KOPT-K1 (cell line): ENCODE measurements around the gene SPTBN1.

ENCODE experiments used
- H3K27ac ChIP-seq: fragments of 200-600 bp; sonication (generic); 2 replicates; pipeline ENCODE4 v1.5.1; 2016; ENCODE audit warnings: antibody characterized with exemption, mild to moderate bottlenecking, low read depth, low read length; ENCODE audit not compliant: poor library complexity, severe bottlenecking
- H3K36me3 ChIP-seq: fragments of 200-600 bp; sonication (generic); 2 replicates; pipeline ENCODE4 v1.5.1; 2017; ENCODE audit warnings: antibody characterized with exemption, mild to moderate bottlenecking, low read length, moderate library complexity; ENCODE audit not compliant: insufficient read depth
- H3K9me3 ChIP-seq: fragments of 200-600 bp; sonication (generic); 2 replicates; pipeline ENCODE4 v1.5.1; 2017; ENCODE audit warnings: antibody characterized with exemption, low read length, mild to moderate bottlenecking; ENCODE audit not compliant: insufficient read depth, poor library complexity, severe bottlenecking

SPTBN1 gene

DNA sequence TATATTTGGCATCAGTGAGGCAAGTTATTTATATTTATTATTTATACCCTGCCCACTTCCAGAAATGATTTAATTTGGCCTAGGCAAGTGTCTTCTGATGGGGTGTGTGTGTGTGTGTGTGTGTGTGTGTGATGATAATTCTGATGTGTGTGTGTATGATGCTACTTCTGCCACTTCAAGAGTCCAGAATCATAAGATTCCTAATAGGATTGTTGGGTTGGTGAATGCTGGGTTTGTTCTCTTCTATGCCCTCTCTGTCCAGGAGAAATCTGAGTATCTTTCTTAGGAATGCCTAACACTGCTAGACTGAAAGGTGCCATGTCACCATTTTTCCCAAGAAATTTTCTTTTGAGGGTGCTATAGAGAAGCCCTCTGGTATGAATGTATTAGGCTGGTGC, 122.5 kb downstream of the SPTBN1 start:
- no peaks in the 10 kb centered on the region for H3K9me3 ChIP-seq
- H3K27ac ChIP-seq, result peak overlapping the region; percentile 93
- peaks cover 13% of the 10 kb centered on the region; the same call in 1 of the 2 replicates for H3K36me3 ChIP-seq

GRCh38 chr2:54579061-54579681, 123.0 kb downstream of the SPTBN1 start:
- H3K36me3 ChIP-seq, result peaks cover 13% of the 10 kb centered on the region; the same call in 1 of the 2 replicates
- H3K27ac ChIP-seq, result peak overlapping the region; percentile 93

GRCh38 chr2:54579682-54580620, 123.8 kb downstream of the SPTBN1 start:
- peak overlapping the region; percentile 93 for H3K27ac ChIP-seq
- peaks cover 13% of the 10 kb centered on the region; the same call in 1 of the 2 replicates for H3K36me3 ChIP-seq
- H3K9me3 ChIP-seq, result no peaks in the 10 kb centered on the region

More at GRCh38 chr2:54579061-54579681, 123.0 kb downstream of the SPTBN1 start:
- H3K9me3 ChIP-seq, result no peaks in the 10 kb centered on the region

DNA sequence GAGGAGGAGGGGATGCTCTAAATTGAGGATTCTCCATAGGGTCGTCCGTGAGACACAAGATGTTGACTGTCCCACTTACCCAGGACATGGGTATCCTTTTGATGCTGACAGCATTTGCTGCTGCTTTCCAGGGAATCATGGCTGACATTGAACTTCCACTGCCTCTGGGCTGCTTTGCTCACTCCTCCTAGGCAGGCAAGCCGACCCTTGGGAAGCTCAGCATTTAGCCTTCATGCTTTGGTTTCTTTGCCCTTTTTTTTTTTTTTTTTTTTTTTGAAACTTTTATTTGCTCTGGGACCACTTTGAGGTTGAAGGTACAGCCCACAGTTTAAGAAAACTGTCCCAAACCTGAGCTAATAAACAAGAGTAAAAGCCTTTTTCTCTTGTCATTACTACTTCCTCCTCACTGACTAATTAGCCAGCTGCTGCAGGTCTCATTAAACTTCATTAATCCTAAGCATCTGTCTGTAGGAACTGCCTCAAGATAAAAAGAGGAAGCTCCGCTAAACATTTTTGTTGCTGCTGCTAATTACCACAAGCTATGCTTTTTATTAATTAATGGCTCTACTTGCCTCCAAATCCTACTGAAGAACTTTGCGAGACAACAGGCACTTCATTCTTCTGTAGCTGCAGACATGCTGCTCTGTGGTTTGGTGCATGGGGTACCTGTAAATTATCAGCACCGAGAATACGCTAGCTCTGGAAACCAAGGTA, 125.4 kb downstream of the SPTBN1 start:
- Histone ChIP-seq H3K9me3 (no peaks in the 10 kb centered on the region), H3K27ac (peak overlapping the region; percentile 93), H3K36me3 (peaks cover 11% of the 10 kb centered on the region; the same call in 1 of the 2 replicates)

DNA sequence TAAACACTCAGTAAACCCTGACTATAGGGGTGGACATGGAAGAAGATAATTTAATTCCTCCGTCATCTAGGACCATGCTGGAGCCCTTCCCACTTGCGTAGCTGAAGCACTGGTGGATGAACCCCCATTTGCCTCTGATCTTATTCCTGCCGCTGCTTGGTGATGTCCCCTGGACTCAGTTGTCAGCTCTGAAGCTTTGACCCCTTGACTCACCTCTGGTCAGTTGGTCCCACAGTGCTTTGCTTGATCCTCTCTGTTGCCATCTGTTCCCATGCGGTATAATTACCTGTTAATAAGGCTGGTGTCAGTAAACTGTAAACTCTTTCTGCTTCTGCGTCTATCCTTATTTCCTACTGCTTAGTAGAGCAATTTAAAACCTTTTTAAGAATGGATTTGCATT, 126.9 kb downstream of the SPTBN1 start:
- H3K27ac ChIP-seq, result peak overlapping the region; percentile 93

DNA sequence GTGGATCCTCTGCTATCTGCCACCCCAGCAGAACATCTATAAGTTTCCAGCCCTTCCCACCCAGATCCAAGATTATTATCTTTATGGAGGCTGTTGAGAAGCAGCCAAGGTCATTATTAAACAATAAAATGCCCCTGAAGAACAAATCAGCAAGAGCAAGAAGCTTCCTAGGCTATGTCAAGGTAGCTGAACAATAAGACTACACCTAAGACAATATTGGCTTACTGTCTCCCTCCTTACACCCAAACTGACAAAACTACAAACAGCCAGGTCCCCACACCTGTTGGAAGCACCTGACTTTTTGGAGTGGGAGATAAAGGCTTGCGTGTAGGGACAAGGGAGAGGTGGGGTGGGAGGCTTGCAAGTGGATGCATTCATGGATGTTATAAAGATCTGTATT, 128.5 kb downstream of the SPTBN1 start:
- Histone ChIP-seq H3K9me3 (no peaks in the 10 kb centered on the region), H3K36me3 (no peaks in the 10 kb centered on the region), H3K27ac (peak overlapping the region; percentile 98)

More for the DNA sequence above, 126.9 kb downstream of the SPTBN1 start:
- Histone ChIP-seq H3K9me3 (no peaks in the 10 kb centered on the region), H3K36me3 (no peaks in the 10 kb centered on the region)

GRCh38 chr2:54585136-54585733, 129.1 kb downstream of the SPTBN1 start:
- no peaks in the 10 kb centered on the region for H3K36me3 ChIP-seq
- H3K27ac ChIP-seq, result peak overlapping the region; percentile 98
- H3K9me3 ChIP-seq, result no peaks in the 10 kb centered on the region

- H3K36me3 ChIP-seq, result no peaks in the 10 kb centered on the region
- H3K27ac ChIP-seq, result peak overlapping the region; percentile 98
Observed at GRCh38 chr2:54586062-54586461, 129.9 kb downstream of the SPTBN1 start.

DNA sequence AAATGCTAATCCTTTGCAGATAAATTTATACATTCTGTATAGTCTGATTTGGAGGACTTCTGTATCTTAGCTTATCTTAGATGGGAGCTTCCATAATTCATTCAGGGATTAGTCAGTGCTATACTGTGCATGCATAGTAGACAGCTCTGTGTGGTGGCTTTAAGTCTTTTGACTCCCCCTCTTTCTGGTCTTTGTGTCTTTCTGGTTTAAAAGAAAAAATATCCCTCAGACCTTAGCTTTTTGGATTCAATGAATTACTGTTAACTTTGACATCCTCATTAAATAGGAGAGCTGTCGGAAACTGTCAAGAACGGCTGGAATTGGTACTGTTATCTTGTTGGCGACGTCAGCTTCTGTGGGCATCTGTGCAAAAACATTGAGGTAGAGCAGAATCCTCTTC, 130.4 kb downstream of the SPTBN1 start:
- Histone ChIP-seq H3K27ac (peak overlapping the region; percentile 98), H3K9me3 (no peaks in the 10 kb centered on the region), H3K36me3 (no peaks in the 10 kb centered on the region)

More at GRCh38 chr2:54586062-54586461, 129.9 kb downstream of the SPTBN1 start:
- no peaks in the 10 kb centered on the region for H3K9me3 ChIP-seq

DNA sequence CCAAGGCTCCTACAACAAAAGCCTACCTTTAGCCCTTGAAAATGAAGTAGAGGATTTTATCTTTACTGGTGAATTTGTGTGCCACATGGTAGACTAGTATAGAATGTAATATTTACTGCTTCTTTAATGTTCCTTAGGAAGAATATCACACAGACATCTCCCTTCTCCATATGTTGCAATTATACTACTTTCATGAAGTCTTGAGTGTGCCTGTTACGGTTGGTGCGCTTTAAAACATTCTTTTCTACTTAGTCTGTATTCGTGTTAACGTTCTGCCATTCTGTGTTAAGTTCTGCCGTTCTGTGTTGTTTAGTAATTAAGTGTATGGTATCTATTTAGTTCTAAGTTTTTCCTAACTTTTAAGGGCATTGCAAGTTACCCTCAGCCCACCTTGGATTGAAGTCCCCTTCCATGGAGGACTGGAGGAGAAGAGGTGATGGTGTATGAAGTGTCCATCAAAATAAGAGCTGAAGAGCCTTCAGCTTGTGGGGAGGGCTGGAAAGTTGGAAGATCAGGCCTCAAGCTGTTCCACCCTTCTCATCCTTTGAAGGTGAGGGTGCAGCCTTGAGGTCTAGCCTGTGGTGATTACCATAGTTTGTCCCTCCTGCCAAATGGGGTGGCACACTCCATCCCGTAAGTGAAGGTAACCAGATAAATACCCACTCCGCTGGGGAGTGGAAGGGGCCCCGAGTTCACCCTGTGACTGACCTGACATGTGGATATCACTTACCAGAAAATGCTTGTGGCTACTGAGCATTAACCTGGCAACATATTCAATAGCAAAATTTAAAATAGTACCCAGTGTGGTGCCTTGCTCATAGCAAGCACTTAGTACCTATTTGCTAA, 131.3 kb downstream of the SPTBN1 start:
- H3K36me3 ChIP-seq, result no peaks in the 10 kb centered on the region
- H3K27ac ChIP-seq, result peak overlapping the region; percentile 98

GRCh38 chr2:54588244-54588899, 132.2 kb downstream of the SPTBN1 start:
- peak overlapping the region; percentile 98 for H3K27ac ChIP-seq
- H3K9me3 ChIP-seq, result no peaks in the 10 kb centered on the region
- peaks cover 2% of the 10 kb centered on the region; the same call in 1 of the 2 replicates for H3K36me3 ChIP-seq

More for the DNA sequence above, 131.3 kb downstream of the SPTBN1 start:
- no peaks in the 10 kb centered on the region for H3K9me3 ChIP-seq

DNA sequence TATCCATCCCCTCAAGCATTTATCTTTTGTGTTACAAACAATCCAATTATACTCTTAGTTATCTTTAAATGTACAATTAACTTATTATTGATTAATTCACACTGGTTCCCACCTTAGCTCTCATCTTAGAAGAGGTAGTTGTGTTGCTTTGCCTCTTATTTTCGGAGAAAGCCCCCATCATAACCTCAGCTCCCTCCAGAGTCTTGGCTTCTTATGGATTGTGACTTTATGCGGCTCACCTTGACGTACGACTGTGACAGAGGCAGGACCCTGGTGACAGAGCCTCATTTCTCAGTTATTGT, 132.9 kb downstream of the SPTBN1 start:
- H3K9me3 ChIP-seq, result no peaks in the 10 kb centered on the region
- H3K27ac ChIP-seq, result peak overlapping the region; percentile 98
- peaks cover 3% of the 10 kb centered on the region; the same call in 1 of the 2 replicates for H3K36me3 ChIP-seq

DNA sequence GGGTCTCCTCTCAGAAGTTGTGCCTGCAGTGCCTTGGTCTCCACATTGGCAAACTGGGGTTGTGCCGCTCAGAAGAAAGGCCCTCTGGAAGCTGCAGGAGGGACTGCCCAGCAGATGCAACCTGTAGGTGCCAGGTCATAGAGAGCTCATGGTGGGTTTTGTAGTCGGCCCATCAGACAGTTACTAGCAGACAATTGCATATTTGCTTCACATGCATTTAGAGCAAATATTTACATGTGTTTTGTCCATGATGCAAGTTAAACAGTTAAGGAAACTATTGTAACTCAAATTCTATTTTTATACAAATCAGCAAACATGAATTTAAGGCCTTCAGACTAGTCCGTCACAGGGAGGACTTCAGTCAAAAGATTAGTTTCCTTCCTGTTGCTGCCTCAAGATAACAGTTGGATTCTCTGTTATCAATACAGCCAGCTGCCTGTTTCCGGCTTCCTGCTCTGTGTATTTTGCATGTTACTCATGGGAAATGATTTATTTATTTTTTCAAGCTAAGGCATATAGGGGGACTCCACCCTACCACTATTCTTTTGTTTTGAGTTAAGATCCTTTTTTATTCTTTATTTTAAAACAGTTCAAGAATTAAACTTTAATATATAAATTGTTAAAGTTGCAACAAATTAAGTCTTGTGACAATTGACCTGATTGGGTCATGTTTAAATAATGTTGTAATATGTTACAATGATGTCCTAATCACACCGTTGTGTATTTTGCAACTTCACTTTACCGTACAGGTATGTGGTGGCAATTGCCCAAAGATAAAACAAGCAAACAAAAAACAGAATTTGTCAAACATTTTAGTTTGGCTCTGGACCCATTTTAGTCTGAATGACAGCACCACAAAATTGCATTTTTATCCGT, 133.5 kb downstream of the SPTBN1 start:
- Histone ChIP-seq H3K36me3 (peaks cover 3% of the 10 kb centered on the region; the same call in 1 of the 2 replicates), H3K27ac (peak overlapping the region; percentile 98), H3K9me3 (no peaks in the 10 kb centered on the region)
